ENCODE measurements around the gene ZNF710.

Gene ZNF710

DNA sequence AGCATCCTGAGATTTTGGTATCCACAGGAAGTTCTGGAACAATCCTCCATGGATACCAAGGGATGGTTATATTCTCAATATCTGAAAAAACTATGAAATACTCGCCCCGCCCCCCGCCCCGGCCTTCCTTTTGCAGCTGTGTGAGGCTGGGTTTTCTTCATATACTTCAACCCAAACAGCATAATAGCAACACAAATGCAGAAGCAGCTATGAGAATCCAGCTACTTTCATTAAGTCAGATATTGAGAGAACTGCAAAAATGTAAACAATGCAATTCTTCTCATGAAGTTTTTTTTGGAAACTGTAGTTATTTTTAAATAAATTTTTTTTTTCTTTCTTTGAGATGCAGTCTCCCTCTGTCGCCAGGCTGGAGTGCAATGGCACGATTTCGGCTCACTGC lies 112.0 kb downstream of the ZNF710 start:
- no peak for DNase-seq (ENCODE audit: low read depth)
- no peak overlapping the region for H3K4me3 ChIP-seq (ENCODE audit: low read depth, low read length)
- TF ChIP-seq, protein P1, sequence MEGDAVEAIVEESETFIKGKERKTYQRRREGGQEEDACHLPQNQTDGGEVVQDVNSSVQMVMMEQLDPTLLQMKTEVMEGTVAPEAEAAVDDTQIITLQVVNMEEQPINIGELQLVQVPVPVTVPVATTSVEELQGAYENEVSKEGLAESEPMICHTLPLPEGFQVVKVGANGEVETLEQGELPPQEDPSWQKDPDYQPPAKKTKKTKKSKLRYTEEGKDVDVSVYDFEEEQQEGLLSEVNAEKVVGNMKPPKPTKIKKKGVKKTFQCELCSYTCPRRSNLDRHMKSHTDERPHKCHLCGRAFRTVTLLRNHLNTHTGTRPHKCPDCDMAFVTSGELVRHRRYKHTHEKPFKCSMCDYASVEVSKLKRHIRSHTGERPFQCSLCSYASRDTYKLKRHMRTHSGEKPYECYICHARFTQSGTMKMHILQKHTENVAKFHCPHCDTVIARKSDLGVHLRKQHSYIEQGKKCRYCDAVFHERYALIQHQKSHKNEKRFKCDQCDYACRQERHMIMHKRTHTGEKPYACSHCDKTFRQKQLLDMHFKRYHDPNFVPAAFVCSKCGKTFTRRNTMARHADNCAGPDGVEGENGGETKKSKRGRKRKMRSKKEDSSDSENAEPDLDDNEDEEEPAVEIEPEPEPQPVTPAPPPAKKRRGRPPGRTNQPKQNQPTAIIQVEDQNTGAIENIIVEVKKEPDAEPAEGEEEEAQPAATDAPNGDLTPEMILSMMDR (IDR thresholded peaks at IDR 0.05; ENCODE audit: insufficient read depth, low read depth, low read length, missing control alignments) = no peak

DNA sequence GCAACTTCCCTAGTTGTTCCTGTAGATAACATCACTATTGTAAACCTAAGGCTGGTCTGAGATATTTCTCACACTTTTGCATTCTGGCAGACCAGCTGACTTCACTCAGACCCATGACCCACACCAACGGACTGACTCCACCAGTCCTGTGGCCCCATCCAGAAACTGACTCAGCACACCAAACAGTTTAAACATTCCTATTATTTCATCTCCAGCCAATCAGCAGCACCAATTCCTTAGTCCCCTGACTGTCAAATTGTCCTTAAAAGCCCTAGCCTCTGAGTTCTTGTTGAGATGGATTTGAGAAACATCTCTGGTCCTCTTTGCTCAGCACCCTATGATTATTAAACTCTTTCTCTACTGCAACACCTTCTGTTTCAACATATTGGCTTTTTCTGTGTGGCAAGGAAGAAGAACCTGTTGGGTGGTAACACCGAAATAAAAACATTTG lies 113.4 kb downstream of the ZNF710 start:
- TF ChIP-seq, protein P1 (IDR thresholded peaks at IDR 0.05; ENCODE audit: insufficient read depth, low read depth, low read length, missing control alignments) = no peak
- H3K4me3 ChIP-seq (ENCODE audit: low read depth, low read length) = no peak overlapping the region
- no peak for DNase-seq (ENCODE audit: low read depth)

DNA sequence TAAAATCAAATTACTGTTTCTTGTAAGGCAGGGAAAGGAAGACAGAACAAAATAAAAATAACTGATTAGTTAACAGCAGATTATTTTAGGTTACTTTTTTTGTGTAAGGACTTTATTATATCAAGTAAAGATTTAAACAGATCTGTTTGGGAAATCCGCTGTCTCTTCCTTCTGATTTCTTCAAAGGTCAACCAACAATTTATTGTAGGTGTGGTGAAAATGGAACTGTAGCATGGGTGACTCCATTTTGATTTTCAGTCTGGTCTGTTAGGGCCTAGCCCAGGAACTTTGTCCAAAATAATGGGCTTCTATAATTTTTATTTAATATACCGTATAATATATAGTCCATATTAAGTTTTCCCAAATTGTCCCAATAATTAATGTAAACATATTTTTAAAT lies 114.7 kb downstream of the ZNF710 start:
- no peak overlapping the region for H3K4me3 ChIP-seq (ENCODE audit: low read depth, low read length)
- DNase-seq (ENCODE audit: low read depth) = no peak
- TF ChIP-seq, protein P1 (IDR thresholded peaks at IDR 0.05; ENCODE audit: insufficient read depth, low read depth, low read length, missing control alignments) = no peak

DNA sequence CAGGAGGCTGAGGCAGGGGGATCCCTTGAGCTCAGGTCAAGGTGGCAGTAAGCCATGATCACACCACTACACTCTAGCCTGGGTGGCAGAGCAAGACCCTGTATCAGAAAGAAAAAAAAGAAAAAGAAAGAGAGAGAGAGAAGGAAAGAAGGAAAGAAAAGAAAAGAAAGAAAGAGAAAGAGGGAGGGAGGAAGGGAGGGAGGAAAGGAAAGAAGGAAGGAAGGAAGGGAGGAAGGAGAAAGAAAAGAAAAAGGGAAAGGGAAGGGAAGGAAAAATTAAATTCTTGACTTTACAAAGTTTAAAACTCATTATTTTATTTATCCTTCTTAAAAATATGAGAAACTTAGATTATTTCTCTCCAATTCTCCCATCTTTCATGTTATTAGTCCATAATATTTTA lies 118.2 kb downstream of the ZNF710 start:
- no peak overlapping the region for H3K4me3 ChIP-seq (ENCODE audit: low read depth, low read length)
- DNase-seq (ENCODE audit: low read depth) = no peak
- TF ChIP-seq, protein P1 (IDR thresholded peaks at IDR 0.05; ENCODE audit: insufficient read depth, low read depth, low read length, missing control alignments) = no peak

DNA sequence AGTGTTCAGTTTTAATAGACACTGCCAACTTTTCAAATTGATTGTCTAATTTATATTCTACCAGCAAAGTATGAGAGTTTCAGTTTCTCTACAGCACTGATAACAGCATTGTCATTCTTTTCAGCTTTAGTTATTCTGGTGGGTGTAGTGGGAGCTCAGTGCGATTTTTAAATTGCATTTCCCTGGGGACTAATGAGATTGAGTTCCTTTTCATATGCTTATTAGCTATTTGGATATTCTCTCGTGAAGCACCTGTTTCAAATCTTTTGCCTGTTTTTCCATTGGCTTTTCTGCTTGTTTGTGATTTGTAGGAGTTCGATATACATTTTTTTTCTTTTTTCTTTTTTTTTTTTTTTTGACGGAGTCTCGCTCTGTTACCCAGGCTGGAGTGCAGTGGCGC lies 120.0 kb downstream of the ZNF710 start:
- DNase-seq (ENCODE audit: low read depth) = no peak
- TF ChIP-seq, protein P1 (IDR thresholded peaks at IDR 0.05; ENCODE audit: insufficient read depth, low read depth, low read length, missing control alignments) = no peak
- H3K4me3 ChIP-seq (ENCODE audit: low read depth, low read length) = no peak overlapping the region

DNA sequence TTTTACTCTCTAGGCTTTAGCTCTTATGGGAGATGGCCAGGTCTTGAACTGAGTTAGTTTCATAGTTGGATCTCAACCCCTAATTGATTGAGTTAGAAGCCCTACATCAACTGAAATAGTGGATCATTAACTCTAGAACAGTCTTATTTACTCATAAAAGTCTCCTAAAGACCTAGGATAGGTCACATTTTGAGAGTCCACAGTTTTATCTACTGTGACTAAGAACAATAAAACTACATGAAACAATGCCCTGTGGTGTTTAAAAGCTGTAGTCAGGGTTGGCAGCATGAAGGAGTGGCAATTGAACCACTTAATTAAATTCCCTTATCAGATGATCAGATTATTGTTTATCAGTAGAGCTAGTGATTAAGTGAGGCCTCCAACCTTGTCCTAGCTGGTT lies 123.4 kb downstream of the ZNF710 start:
- no peak overlapping the region for H3K4me3 ChIP-seq (ENCODE audit: low read depth, low read length)
- DNase-seq (ENCODE audit: low read depth) = no peak
- TF ChIP-seq, protein P1 (IDR thresholded peaks at IDR 0.05; ENCODE audit: insufficient read depth, low read depth, low read length, missing control alignments) = no peak

DNA sequence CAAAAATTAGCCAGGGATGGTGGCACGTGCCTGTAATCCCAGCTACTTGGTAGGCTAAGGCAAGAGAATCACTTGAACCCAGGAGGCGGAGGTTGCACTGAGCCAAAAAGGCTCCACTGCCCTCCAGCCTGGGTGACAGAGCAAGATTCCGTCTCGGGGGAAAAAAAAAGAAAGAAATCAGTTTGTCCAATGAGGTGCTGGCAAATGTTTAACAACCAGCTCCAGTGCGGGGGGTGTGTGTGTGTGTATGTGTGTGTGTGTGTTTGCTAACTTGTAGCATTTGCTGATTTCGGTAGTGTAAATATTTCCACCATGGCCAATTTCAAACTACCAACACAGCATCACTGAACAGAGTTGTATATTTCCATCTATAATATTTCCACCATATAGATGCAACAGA lies 124.9 kb downstream of the ZNF710 start:
- TF ChIP-seq, protein P1 (IDR thresholded peaks at IDR 0.05; ENCODE audit: insufficient read depth, low read depth, low read length, missing control alignments) = no peak
- H3K4me3 ChIP-seq (ENCODE audit: low read depth, low read length) = no peak overlapping the region
- DNase-seq (ENCODE audit: low read depth) = no peak
